HL-60 (cell line): ENCODE data around the gene NEDD4.

ENCODE experiments used
- DNase-seq, 2 experiments: peaks; one replicate each; pipeline ENCODE4 v3.0.0-alpha.2; 2010 to 2020; ENCODE audit warnings: low read depth in 1 of 2, low spot score in 1 of 2
- H3K27ac ChIP-seq: fragments of 250-450 bp; sonication (Bioruptor Pico); replicated peaks from 2 replicates; pipeline ENCODE4 v1.5.1; 2020; ENCODE audit warnings: mild to moderate bottlenecking, moderate library complexity
- H3K27me3 ChIP-seq: fragments of 250-450 bp; sonication (Bioruptor Pico); 2 replicates; pipeline ENCODE4 v1.5.1; 2021; ENCODE audit warnings: mild to moderate bottlenecking, moderate library complexity; ENCODE audit not compliant: insufficient read depth, poor library complexity, severe bottlenecking
- H3K4me3 ChIP-seq: replicated peaks from 2 replicates; pipeline ENCODE4 v1.5.1; 2011; ENCODE audit warnings: mild to moderate bottlenecking, control low read depth, low read length; ENCODE audit not compliant: insufficient read depth
- GABPA ChIP-seq: IDR thresholded peaks from 2 replicates; pipeline ENCODE4 v1.6.1; 2012; ENCODE audit warnings: low read depth
- POLR2AphosphoS5 ChIP-seq: IDR thresholded peaks from 2 replicates; pipeline ENCODE4 v1.6.1; 2012; ENCODE audit warnings: low read depth
- SPI1 ChIP-seq: IDR thresholded peaks from 2 replicates; pipeline ENCODE4 v1.6.1; 2012; ENCODE audit warnings: low read depth, mild to moderate bottlenecking, borderline replicate concordance
- TF ChIP-seq, protein P1 (sequence below): IDR thresholded peaks from one replicate; pipeline ENCODE4 v1.5.1; 2011; ENCODE audit warnings: low read length, control low read depth, inconsistent platforms; ENCODE audit not compliant: insufficient read depth
- TF ChIP-seq, protein P2 (sequence below): IDR thresholded peaks from 2 replicates; pipeline ENCODE4 v1.6.1; 2012; ENCODE audit warnings: low read depth; ENCODE audit not compliant: insufficient replicate concordance

The NEDD4 gene

DNA sequence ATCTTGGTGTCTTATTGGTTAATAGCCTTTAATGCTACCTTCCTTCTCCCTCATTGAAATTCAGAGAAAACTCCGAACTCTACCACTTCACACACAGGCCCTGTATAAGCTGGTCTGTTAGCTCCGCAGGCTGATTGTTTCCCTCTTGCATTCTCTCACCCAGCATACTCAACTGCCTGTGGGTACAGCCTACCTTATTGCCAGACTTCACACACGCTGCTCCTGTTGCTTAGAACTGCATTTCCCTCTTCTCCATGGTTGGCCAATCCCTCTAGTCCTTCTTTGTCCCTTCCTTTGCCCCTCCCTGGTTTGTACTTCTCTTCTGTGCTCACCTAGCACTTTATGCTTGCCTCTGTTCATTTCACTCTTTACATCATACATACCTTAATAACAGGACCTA is 157.5 kb downstream of the NEDD4 start:
- no peaks in the 10 kb centered on the region for H3K27me3 ChIP-seq
- H3K4me3 ChIP-seq = no peak overlapping the region
- DNase-seq = no peak
- no peak overlapping the region for H3K27ac ChIP-seq
- no peak for TF ChIP-seq GABPA
- no peak for TF ChIP-seq SPI1
- TF ChIP-seq POLR2AphosphoS5 = no peak
- TF ChIP-seq, protein P1, sequence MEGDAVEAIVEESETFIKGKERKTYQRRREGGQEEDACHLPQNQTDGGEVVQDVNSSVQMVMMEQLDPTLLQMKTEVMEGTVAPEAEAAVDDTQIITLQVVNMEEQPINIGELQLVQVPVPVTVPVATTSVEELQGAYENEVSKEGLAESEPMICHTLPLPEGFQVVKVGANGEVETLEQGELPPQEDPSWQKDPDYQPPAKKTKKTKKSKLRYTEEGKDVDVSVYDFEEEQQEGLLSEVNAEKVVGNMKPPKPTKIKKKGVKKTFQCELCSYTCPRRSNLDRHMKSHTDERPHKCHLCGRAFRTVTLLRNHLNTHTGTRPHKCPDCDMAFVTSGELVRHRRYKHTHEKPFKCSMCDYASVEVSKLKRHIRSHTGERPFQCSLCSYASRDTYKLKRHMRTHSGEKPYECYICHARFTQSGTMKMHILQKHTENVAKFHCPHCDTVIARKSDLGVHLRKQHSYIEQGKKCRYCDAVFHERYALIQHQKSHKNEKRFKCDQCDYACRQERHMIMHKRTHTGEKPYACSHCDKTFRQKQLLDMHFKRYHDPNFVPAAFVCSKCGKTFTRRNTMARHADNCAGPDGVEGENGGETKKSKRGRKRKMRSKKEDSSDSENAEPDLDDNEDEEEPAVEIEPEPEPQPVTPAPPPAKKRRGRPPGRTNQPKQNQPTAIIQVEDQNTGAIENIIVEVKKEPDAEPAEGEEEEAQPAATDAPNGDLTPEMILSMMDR = no peak
- TF ChIP-seq, protein P2, sequence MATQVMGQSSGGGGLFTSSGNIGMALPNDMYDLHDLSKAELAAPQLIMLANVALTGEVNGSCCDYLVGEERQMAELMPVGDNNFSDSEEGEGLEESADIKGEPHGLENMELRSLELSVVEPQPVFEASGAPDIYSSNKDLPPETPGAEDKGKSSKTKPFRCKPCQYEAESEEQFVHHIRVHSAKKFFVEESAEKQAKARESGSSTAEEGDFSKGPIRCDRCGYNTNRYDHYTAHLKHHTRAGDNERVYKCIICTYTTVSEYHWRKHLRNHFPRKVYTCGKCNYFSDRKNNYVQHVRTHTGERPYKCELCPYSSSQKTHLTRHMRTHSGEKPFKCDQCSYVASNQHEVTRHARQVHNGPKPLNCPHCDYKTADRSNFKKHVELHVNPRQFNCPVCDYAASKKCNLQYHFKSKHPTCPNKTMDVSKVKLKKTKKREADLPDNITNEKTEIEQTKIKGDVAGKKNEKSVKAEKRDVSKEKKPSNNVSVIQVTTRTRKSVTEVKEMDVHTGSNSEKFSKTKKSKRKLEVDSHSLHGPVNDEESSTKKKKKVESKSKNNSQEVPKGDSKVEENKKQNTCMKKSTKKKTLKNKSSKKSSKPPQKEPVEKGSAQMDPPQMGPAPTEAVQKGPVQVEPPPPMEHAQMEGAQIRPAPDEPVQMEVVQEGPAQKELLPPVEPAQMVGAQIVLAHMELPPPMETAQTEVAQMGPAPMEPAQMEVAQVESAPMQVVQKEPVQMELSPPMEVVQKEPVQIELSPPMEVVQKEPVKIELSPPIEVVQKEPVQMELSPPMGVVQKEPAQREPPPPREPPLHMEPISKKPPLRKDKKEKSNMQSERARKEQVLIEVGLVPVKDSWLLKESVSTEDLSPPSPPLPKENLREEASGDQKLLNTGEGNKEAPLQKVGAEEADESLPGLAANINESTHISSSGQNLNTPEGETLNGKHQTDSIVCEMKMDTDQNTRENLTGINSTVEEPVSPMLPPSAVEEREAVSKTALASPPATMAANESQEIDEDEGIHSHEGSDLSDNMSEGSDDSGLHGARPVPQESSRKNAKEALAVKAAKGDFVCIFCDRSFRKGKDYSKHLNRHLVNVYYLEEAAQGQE = no peak

DNA sequence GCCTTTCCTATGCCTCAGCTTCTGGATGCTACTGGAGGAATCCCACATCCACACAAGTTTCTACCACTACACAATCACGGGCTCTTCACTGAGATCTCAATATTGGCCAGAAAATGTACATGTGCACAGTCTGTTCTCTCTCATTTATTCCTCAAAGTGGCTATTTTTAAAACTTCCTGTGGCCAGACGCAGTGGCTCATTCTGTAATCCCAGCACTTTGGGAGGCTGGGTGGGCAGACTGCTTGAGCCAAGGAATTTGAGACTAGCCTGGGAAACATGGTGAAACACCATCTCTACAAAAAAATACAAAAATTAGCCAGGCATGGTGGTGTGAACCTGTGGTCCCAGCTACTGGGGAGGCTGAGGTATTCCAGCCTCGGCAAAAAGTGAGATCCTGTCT is 159.1 kb downstream of the NEDD4 start:
- H3K27ac ChIP-seq = no peak overlapping the region
- H3K4me3 ChIP-seq = no peak overlapping the region
- TF ChIP-seq, protein P2 = no peak
- TF ChIP-seq POLR2AphosphoS5 (no peak), GABPA (no peak), SPI1 (no peak)
- TF ChIP-seq, protein P1 = no peak
- DNase-seq = no peak
- H3K27me3 ChIP-seq = no peaks in the 10 kb centered on the region

DNA sequence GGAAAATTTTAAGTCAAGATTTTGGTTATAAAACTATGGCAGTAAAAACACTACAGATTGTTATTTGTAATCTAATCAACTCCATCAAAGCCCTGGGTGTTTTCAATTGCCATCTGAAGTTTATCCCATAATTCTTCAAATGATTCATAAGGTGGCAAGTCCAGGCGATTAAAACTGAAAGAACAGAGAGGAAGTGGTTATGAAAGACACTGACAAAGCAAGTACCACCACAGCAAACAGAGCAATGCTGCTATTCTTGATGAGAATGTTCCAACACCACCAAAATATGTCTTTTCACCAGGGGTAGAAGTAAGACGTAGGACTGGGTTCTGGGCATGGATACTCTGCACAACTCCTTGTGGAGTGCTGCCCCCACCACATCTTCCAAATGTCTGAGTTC is 163.6 kb downstream of the NEDD4 start:
- H3K27me3 ChIP-seq = no peaks in the 10 kb centered on the region
- TF ChIP-seq SPI1 = peak; percentile 81
- no peak for TF ChIP-seq GABPA
- no peak overlapping the region for H3K27ac ChIP-seq
- H3K4me3 ChIP-seq = no peak overlapping the region
- DNase-seq = no peak

DNA sequence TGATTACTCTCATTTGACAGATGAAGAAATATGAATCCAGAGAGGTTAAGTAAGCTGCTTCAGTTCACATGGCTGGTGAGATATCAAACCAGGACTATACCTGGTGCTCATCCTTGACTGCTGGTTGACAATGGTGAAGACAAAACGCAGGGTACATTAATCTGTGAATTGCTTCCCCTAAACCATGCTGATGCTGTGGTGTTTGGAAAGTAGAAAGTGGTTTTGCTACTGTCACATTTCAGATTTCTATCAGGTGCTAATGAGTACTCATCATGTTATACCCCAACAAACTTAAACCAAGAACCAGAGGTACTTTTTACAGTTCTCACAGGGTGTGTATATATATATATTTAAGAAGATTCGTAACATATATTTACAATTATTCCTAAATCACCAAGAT is 165.5 kb downstream of the NEDD4 start:
- Histone ChIP-seq H3K4me3 (no peak overlapping the region), H3K27me3 (no peaks in the 10 kb centered on the region), H3K27ac (no peak overlapping the region)
- no peak for DNase-seq
- TF ChIP-seq, protein P1 = no peak
- no peak for TF ChIP-seq SPI1
- TF ChIP-seq GABPA = no peak
- TF ChIP-seq, protein P2 = no peak
- no peak for TF ChIP-seq POLR2AphosphoS5
